ENCODE measurements around the gene ZSWIM2. TPM values are rescaled to one million over a fixed set of nuclear protein-coding genes. Genes with fewer than 3 reads are reported as not detected.

The ZSWIM2 gene
- polyA plus RNA-seq, 1 of the 3 experiments (the other 2 are of a cell fraction): 0.05 TPM

DNA sequence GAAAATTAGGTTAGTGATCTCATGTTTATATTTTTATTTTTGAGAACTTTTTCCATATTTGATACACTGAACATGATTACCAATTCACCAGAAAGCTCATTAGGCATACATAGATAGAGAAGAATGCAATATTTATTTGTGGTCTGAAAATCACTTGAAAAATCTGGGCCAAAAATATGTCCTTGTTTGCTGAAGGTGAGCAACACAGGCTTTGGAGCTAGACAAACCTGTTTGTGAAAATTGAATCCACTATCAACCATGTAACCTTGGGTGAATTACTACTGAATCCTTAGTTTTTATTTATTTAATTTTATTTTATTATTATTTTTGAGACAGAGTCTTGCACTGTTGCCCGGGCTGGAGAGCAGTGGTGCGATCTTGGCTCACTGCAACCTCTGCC, 46.5 kb upstream of the ZSWIM2 start (continued):
- no peak for TF ChIP-seq CHD2 (IDR thresholded peaks at IDR 0.05; ENCODE audit: low read length, partially characterized antibody)
- TF ChIP-seq GATA2 (CRISPR knock-in tag; IDR thresholded peaks at IDR 0.05): no peak
- TF ChIP-seq, protein P1, sequence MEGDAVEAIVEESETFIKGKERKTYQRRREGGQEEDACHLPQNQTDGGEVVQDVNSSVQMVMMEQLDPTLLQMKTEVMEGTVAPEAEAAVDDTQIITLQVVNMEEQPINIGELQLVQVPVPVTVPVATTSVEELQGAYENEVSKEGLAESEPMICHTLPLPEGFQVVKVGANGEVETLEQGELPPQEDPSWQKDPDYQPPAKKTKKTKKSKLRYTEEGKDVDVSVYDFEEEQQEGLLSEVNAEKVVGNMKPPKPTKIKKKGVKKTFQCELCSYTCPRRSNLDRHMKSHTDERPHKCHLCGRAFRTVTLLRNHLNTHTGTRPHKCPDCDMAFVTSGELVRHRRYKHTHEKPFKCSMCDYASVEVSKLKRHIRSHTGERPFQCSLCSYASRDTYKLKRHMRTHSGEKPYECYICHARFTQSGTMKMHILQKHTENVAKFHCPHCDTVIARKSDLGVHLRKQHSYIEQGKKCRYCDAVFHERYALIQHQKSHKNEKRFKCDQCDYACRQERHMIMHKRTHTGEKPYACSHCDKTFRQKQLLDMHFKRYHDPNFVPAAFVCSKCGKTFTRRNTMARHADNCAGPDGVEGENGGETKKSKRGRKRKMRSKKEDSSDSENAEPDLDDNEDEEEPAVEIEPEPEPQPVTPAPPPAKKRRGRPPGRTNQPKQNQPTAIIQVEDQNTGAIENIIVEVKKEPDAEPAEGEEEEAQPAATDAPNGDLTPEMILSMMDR (IDR thresholded peaks at IDR 0.05): no peak
- no peak for TF ChIP-seq EP300 (IDR thresholded peaks at IDR 0.05; ENCODE audit: borderline replicate concordance in 1 of 2, low read depth in 1 of 2, low read length in 1 of 2)
- no peak for TF ChIP-seq TAF1 (IDR thresholded peaks at IDR 0.05; ENCODE audit: borderline replicate concordance, low read depth, low read length)
- no peak for TF ChIP-seq RXRA (IDR thresholded peaks at IDR 0.05; ENCODE audit: borderline replicate concordance, low read depth)

DNA sequence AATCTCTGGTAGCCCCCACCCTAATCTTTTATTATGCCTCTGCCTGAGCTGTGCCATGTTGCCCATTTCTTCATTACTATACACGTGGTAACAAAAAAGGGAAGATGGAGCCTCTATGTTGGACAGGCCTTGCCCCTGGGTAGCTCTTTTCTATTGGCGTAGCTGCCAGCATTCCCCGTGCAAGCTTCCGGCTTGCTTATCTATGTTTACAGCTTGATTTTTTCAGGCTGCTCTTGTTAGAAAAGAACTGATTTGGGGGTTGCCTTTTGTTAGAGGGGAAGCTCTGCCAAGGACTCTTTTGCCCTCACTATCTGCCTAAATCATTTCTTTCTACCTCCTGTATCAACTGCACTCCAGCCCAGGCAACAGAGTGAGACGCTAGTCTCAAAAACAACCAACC, 45.5 kb upstream of the ZSWIM2 start:
- Histone ChIP-seq H3K4me1 (ENCODE audit: control insufficient read depth in 1 of 2, insufficient read depth in 2 of 2, low read depth in 1 of 2, low read length in 1 of 2) (peaks cover 0 to 5% of the 10 kb centered on the region in 2 experiments; a peak in 2 of 4 replicates), H3K36me3 (replicated peaks in 1 of 2; ENCODE audit: control insufficient read depth in 1 of 2, insufficient read depth in 2 of 2, low read length in 1 of 2) (no peaks in the 10 kb centered on the region)

More for the DNA sequence above, 45.5 kb upstream of the ZSWIM2 start:
- no peaks in the 10 kb centered on the region for H3K9me3 ChIP-seq
- WGBS (ENCODE audit: low lambda C conversion rate): 76% methylated on average over 5 of the region's 5 CpGs
- H3F3A ChIP-seq (replicated peaks; ENCODE audit: insufficient read depth): no peaks in the 10 kb centered on the region
- ChIA-PET POLR2A (no interaction called here), CTCF (interaction anchor here (0.9 to 1.8 kb wide), 4 partner anchors 9 to 558 kb away, joined by 3 to 5 read pairs (median 4); no protein-coding TSS in a partner anchor)
- no peak for TF ChIP-seq RAD21 (IDR thresholded peaks at IDR 0.05; ENCODE audit: low read length)
- TF ChIP-seq GATA2 (CRISPR knock-in tag; IDR thresholded peaks at IDR 0.05): no peak
- no peak for TF ChIP-seq ELF1 (IDR thresholded peaks at IDR 0.05)
- TF ChIP-seq, protein P1 (IDR thresholded peaks at IDR 0.05): no peak
- TF ChIP-seq, protein P2, sequence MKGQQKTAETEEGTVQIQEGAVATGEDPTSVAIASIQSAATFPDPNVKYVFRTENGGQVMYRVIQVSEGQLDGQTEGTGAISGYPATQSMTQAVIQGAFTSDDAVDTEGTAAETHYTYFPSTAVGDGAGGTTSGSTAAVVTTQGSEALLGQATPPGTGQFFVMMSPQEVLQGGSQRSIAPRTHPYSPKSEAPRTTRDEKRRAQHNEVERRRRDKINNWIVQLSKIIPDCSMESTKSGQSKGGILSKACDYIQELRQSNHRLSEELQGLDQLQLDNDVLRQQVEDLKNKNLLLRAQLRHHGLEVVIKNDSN (IDR thresholded peaks at IDR 0.05; ENCODE audit: borderline replicate concordance, low read depth): no peak
- no peak for TF ChIP-seq MEF2A (IDR thresholded peaks at IDR 0.05; ENCODE audit: borderline replicate concordance, low read depth)
- no peak for TF ChIP-seq RFX5 (IDR thresholded peaks at IDR 0.05; ENCODE audit: low read length)
- TF ChIP-seq, protein P3, sequence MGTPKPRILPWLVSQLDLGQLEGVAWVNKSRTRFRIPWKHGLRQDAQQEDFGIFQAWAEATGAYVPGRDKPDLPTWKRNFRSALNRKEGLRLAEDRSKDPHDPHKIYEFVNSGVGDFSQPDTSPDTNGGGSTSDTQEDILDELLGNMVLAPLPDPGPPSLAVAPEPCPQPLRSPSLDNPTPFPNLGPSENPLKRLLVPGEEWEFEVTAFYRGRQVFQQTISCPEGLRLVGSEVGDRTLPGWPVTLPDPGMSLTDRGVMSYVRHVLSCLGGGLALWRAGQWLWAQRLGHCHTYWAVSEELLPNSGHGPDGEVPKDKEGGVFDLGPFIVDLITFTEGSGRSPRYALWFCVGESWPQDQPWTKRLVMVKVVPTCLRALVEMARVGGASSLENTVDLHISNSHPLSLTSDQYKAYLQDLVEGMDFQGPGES (IDR thresholded peaks at IDR 0.05; ENCODE audit: low read depth, low read length): no peak
- TF ChIP-seq YY1 (IDR thresholded peaks at IDR 0.05; ENCODE audit: low read depth): no peak
- no peak for TF ChIP-seq SMC3 (IDR thresholded peaks at IDR 0.05; ENCODE audit: low read depth, low read length)
- TF ChIP-seq FOXM1 (IDR thresholded peaks at IDR 0.05; ENCODE audit: low read depth): no peak
- TF ChIP-seq EZH2phosphoT487 (IDR thresholded peaks at IDR 0.05; ENCODE audit: borderline replicate concordance, low read depth): no peak
- no peak for TF ChIP-seq FOSL2 (IDR thresholded peaks at IDR 0.05; ENCODE audit: borderline replicate concordance, low read depth)
- TF ChIP-seq NFIC (IDR thresholded peaks at IDR 0.05; ENCODE audit: borderline replicate concordance): no peak
- H3K4me3 ChIP-seq (ENCODE audit: low read depth in 2 of 2, low read length in 1 of 2): no peak overlapping the region
- no peaks in the 10 kb centered on the region for H3K9me2 ChIP-seq
- no peaks in the 10 kb centered on the region for H4K20me1 ChIP-seq (ENCODE audit: insufficient read depth)
- H3K9ac ChIP-seq: no peak overlapping the region
- H3K79me2 ChIP-seq (ENCODE audit: insufficient read depth): no peaks in the 10 kb centered on the region
- DNase-seq: no peak
- no peak overlapping the region for H3K4me2 ChIP-seq
- no peak overlapping the region for H3K27ac ChIP-seq (ENCODE audit: low read depth in 2 of 2, low read length in 1 of 2)
- H2AFZ ChIP-seq (ENCODE audit: low read depth): no peak overlapping the region
- no peaks in the 10 kb centered on the region for H3K27me3 ChIP-seq (ENCODE audit: insufficient read depth)

All from SK-N-SH (cell line).